ENCODE results near the gene FGFR2.

DNA sequence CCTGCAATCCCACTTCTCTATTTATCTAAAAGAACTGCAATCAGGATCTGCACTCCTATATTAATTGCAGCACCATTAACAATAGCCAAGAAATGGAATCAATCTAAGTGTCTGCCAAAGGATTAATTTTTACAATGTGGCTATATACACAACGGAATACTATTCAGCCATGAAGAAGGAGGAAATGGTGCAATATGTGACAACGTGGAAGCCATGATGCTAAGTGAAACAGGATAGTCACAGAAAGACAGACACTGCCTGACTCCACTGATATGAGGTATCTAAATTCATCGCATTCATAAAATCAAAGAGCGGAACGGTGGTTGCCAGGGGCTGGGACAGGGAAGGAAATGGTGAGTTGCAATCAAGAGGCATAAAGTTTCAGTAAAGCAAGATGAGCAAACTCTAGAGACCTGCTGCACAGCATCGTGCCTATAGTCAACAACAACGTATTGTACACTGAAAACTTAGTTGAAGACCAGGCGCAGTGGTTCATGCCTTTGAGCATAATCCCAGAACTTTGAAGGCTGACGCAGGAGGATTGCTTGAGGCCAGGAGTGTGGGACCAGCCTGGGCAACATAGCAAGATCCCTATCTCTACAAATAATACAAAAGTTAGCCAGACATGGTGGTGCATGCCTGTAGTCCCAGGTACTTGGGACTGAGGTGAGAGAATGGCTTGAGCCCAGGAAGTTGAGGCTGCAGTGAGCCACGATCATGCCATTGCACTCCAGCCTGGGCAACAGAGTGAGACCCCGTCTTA, 76.3 kb downstream of the FGFR2 start:
- TF ChIP-seq POLR2AphosphoS5 (IDR thresholded peaks at IDR 0.05; ENCODE audit: borderline replicate concordance, low read depth, low read length) (no peak), EZH2 (IDR thresholded peaks at IDR 0.05) (no peak)

All from SK-N-MC (cell line).